ENCODE data around the gene MAPKAPK3.

GRCh38 chr3:50610992-50611463 is 5.9 kb upstream of the MAPKAPK3 start:
- no peak for TF ChIP-seq CTCF (IDR thresholded peaks at IDR 0.05; ENCODE audit: poor library complexity)
- TF ChIP-seq EZH2 (IDR thresholded peaks at IDR 0.05; ENCODE audit: borderline replicate concordance): no peak
- TF ChIP-seq EZH2phosphoT487 (IDR thresholded peaks at IDR 0.05; ENCODE audit: low read depth, severe bottlenecking, unreplicated experiment): no peak

Data from hepatocyte (in vitro differentiated cells).